Left lung (tissue), 14 donors: ENCODE data around the gene PXDN. TPM values are rescaled to one million over a fixed set of nuclear protein-coding genes. Genes with fewer than 3 reads are reported as not detected.

Experiments
- ATAC-seq: fragments of 200-7000 bp; cut with Tn5 transposase; one replicate; pipeline ENCODE4 v1.9.1; 2020; ENCODE audit warnings: moderate library complexity
- DNase-seq, 4 donors: peaks; one replicate each; pipeline ENCODE4 v3.0.0-alpha.2; 2013 to 2020
- H3K27ac ChIP-seq, 2 donors: fragments of 200-600 bp; sonication (generic) in 1 of 2; one replicate each; pipeline versions ENCODE4 v1.5.0 to v1.8.0; 2020 to 2021
- H3K27me3 ChIP-seq, 2 donors: fragments of 200-600 bp; sonication (generic) in 1 of 2; one replicate each; pipeline versions ENCODE4 v1.5.0 to v1.8.0; 2020 to 2021
- H3K36me3 ChIP-seq, 2 donors: fragments of 200-600 bp; sonication (generic) in 1 of 2; one replicate each; pipeline versions ENCODE4 v1.5.0 to v1.8.0; 2020 to 2021
- H3K4me1 ChIP-seq, 2 donors: fragments of 200-600 bp; one replicate each; pipeline ENCODE4 v1.8.0; 2021
- H3K4me3 ChIP-seq, 2 donors: fragments of 200-600 bp; sonication (generic) in 1 of 2; one replicate each; pipeline versions ENCODE4 v1.5.0 to v1.8.0; 2020 to 2021; ENCODE audit warnings: mild to moderate bottlenecking in 1 of 2
- H3K9me3 ChIP-seq, 2 donors: fragments of 200-600 bp; sonication (generic) in 1 of 2; one replicate each; pipeline versions ENCODE4 v1.5.0 to v1.8.0; 2020 to 2021
- CTCF ChIP-seq, 2 donors: fragments of 200-600 bp; sonication (generic) in 1 of 2; IDR thresholded peaks; one replicate each; pipeline versions ENCODE4 v1.5.0 to v1.8.0; 2021; ENCODE audit warnings: antibody characterized with exemption in 2 of 2
- intact Hi-C, 2 donors: fragments of 100-400 bp; cut with DNase I; formaldehyde crosslinking; loops; one replicate each; pipeline versions ENCODE4 v1.11.2 to v1.14.2; 2022
- long read RNA-seq, 12 donors: library from polyadenylated mRNA in 2 of 12; unstranded in 2 of 12; transcript quantifications; one replicate each; pipeline ENCODE4 v2.0.0 and lab custom pipeline, GENCODE V29; 2019 to 2026
- polyA plus RNA-seq, 6 donors: library from polyadenylated mRNA; unstranded; fragments of 120-200 nt; gene quantifications; one replicate each; pipeline ENCODE4 v1.2.1, GENCODE V29; 2013; ENCODE audit not compliant: insufficient read length in 6 of 6
- total RNA-seq, 2 donors: library from RNA; stranded (reverse); fragmentation: NEBNext Ultra II Directional; extraction: Animal tissue kit (Norgen Biotek cat#: 25700); gene quantifications; one replicate each; pipeline ENCODE4 v1.2.1, GENCODE V29; 2021
- donor health status: DM: no; HTN: yes; CAD: no.
- donor health status: DM: no; HTN: no; CAD: no.

Gene PXDN
- total RNA-seq = 100 to 1,000 TPM in 1 of 2 donors, 10 to 100 TPM in 1; 44.8 to 116 TPM
- 100 to 1,000 TPM; 158 to 215 (median 185) TPM for polyA plus RNA-seq
- long read RNA-seq, donor 1, full-length matches to known transcripts = 10 of 124 reads
- long read RNA-seq, donor 1, partial matches to known transcripts = 114 of 124 reads
- long read RNA-seq, donor 1, other reads (novel, unspliced or antisense) = 0 of 124 reads
- long read RNA-seq, donor 2, full-length matches to known transcripts = 13 of 106 reads
- long read RNA-seq, donor 2, partial matches to known transcripts = 93 of 106 reads
- long read RNA-seq, donor 2, other reads (novel, unspliced or antisense) = 0 of 106 reads
- long read RNA-seq, donor 3, full-length matches to known transcripts = 9 of 24 reads
- long read RNA-seq, donor 3, partial matches to known transcripts = 15 of 24 reads
- long read RNA-seq, donor 3, other reads (novel, unspliced or antisense) = 0 of 24 reads
- long read RNA-seq, donor 4, partial matches to known transcripts = 2 of 3 reads
- long read RNA-seq, donor 4, other reads (novel, unspliced or antisense) = 1 of 3 reads
- long read RNA-seq, donor 5, full-length matches to known transcripts = 7 of 47 reads
- long read RNA-seq, donor 5, partial matches to known transcripts = 40 of 47 reads
- long read RNA-seq, donor 5, other reads (novel, unspliced or antisense) = 0 of 47 reads
- long read RNA-seq, donor 6, full-length matches to known transcripts = 8 of 32 reads
- long read RNA-seq, donor 6, partial matches to known transcripts = 24 of 32 reads
- long read RNA-seq, donor 6, other reads (novel, unspliced or antisense) = 0 of 32 reads
- long read RNA-seq, donor 7, full-length matches to known transcripts = 5 of 12 reads
- long read RNA-seq, donor 7, partial matches to known transcripts = 7 of 12 reads
- long read RNA-seq, donor 7, other reads (novel, unspliced or antisense) = 0 of 12 reads
- long read RNA-seq, donor 8, full-length matches to known transcripts = 11 of 126 reads
- long read RNA-seq, donor 8, partial matches to known transcripts = 115 of 126 reads
- long read RNA-seq, donor 8, other reads (novel, unspliced or antisense) = 0 of 126 reads
- long read RNA-seq, donor 9 = 0 reads
- long read RNA-seq, donor 10, partial matches to known transcripts = 2 of 2 reads
- long read RNA-seq, donor 10, other reads (novel, unspliced or antisense) = 0 of 2 reads
- long read RNA-seq, donor 11, partial matches to known transcripts = 9 of 12 reads
- long read RNA-seq, donor 11, other reads (novel, unspliced or antisense) = 0 of 12 reads
- long read RNA-seq, donor 12, full-length matches to known transcripts = 6 of 53 reads
- long read RNA-seq, donor 12, partial matches to known transcripts = 47 of 53 reads
- long read RNA-seq, donor 12, other reads (novel, unspliced or antisense) = 0 of 53 reads

GRCh38 chr2:1744446-1745170 lies at the start of gene PXDN:
TSS of gene PXDN (minus strand) at chr2:1744515. CDS start at chr2:1744455, 60 bp downstream.
- ATAC-seq (peak; percentile 56), DNase-seq (peak in 3 of 4 donors; percentile 78 to 82 (median 81))
- H3K27ac ChIP-seq = peak within 1 kb of the TSS; percentile 79 to 85
- peak within 1 kb of the TSS; percentile 54 to 57 for H3K4me3 ChIP-seq
- H3K9me3 ChIP-seq = no peaks in the 10 kb centered on the region
- no peaks in the 10 kb centered on the region for H3K36me3 ChIP-seq
- intact Hi-C loops = loop anchor here in 1 of 2 donors (5.0 kb wide), 1 partner anchor 152 kb away; no protein-coding TSS in a partner anchor
- TF ChIP-seq CTCF (IDR thresholded peaks at IDR 0.05) = no peak
- peaks cover 0 to 28% of the 10 kb centered on the region in 2 donors for H3K4me1 ChIP-seq
- peaks cover 3 to 44% of the 10 kb centered on the region in 2 donors for H3K27me3 ChIP-seq

- intact Hi-C loops = no loop called here
- Histone ChIP-seq H3K36me3 (no peaks in the 10 kb centered on the region), H3K27ac (no peak overlapping the region), H3K4me3 (no peak overlapping the region), H3K9me3 (no peaks in the 10 kb centered on the region), H3K27me3 (peaks cover 0 to 6% of the 10 kb centered on the region in 2 donors), H3K4me1 (no peaks in the 10 kb centered on the region)
- DNase-seq (peak in 2 of 4 donors; percentile 89 to 94), ATAC-seq (no peak)
- no peak for TF ChIP-seq CTCF (IDR thresholded peaks at IDR 0.05)
These were observed 49.6 kb upstream of the PXDN start for GRCh38 chr2:1793868-1794445.

- TF ChIP-seq CTCF (IDR thresholded peaks at IDR 0.05) = no peak
- H3K36me3 ChIP-seq = no peaks in the 10 kb centered on the region
- H3K27ac ChIP-seq = no peak overlapping the region
- no peaks in the 10 kb centered on the region for H3K4me1 ChIP-seq
- no peak for ATAC-seq
- no peak for DNase-seq
- H3K27me3 ChIP-seq = peaks cover 0 to 13% of the 10 kb centered on the region in 2 donors
- intact Hi-C loops = no loop called here
- no peaks in the 10 kb centered on the region for H3K9me3 ChIP-seq
- H3K4me3 ChIP-seq = no peak overlapping the region
These were observed 48.9 kb upstream of the PXDN start for GRCh38 chr2:1793001-1793867.
